Esophagus (tissue), 2 donors: ENCODE results near the gene TAAR9. TPM values are rescaled to one million over a fixed set of nuclear protein-coding genes. Genes with fewer than 3 reads are reported as not detected.

Experiments used
- H3K27ac ChIP-seq, 2 donors: one replicate each; pipeline ENCODE4 v1.5.1; 2013; ENCODE audit warnings: low read depth in 2 of 2, mild to moderate bottlenecking in 2 of 2, inconsistent platforms in 1 of 2, low read length in 1 of 2, moderate library complexity in 1 of 2
- H3K27me3 ChIP-seq, 2 donors: one replicate each; pipeline ENCODE4 v1.6.1; 2013; ENCODE audit warnings: low read length in 2 of 2, control low read depth in 1 of 2, mild to moderate bottlenecking in 1 of 2; ENCODE audit not compliant: insufficient read depth in 2 of 2, control insufficient read depth in 1 of 2
- H3K36me3 ChIP-seq, 2 donors: one replicate each; pipeline ENCODE4 v1.6.1; 2013; ENCODE audit warnings: low read length in 1 of 2; ENCODE audit not compliant: control insufficient read depth in 2 of 2, insufficient read depth in 2 of 2
- H3K4me1 ChIP-seq, 2 donors: one replicate each; pipeline ENCODE4 v1.6.1; 2013; ENCODE audit warnings: low read length in 1 of 2; ENCODE audit not compliant: control insufficient read depth in 2 of 2, insufficient read depth in 2 of 2
- H3K4me3 ChIP-seq, 2 donors: one replicate each; pipeline ENCODE4 v1.5.1; 2013; ENCODE audit warnings: low read length in 2 of 2, mild to moderate bottlenecking in 2 of 2, low read depth in 1 of 2, moderate library complexity in 1 of 2
- H3K9me3 ChIP-seq, 2 donors: one replicate each; pipeline ENCODE4 v1.6.1; 2013; ENCODE audit warnings: mild to moderate bottlenecking in 2 of 2, low read depth in 1 of 2, low read length in 1 of 2, moderate library complexity in 1 of 2; ENCODE audit not compliant: control insufficient read depth in 2 of 2, insufficient read depth in 1 of 2
- WGBS, 2 donors: extraction: QIAGEN DNeasy Blood & Tissue Kit; methylation state at CpG; one replicate each; pipeline ENCODE4 v1.1.7; 2013; 5-methylcytosine and 5-hydroxymethylcytosine counted together
- polyA plus RNA-seq, 2 donors: library from polyadenylated mRNA; stranded (reverse); fragments of 200-250 nt; gene quantifications; one replicate each; pipeline ENCODE4 v1.2.3, GENCODE V29; 2013
- donor health status: healthy with polysubstance abuse.
- donor health status: Bipolar disorder and iron deficiency.

TAAR9 gene
- not detected for polyA plus RNA-seq

- Histone ChIP-seq H3K27me3 (peaks cover 0 to 6% of the 10 kb centered on the region in 2 donors), H3K36me3 (no peaks in the 10 kb centered on the region), H3K9me3 (no peaks in the 10 kb centered on the region), H3K27ac (no peak within 1 kb of the TSS), H3K4me3 (no peak within 1 kb of the TSS), H3K4me1 (no peaks in the 10 kb centered on the region)
- WGBS, 2 donors = 76 to 79% methylated on average over 4 of the region's 4 CpGs
Measured at GRCh38 chr6:132537977-132538376, at the start of gene TAAR9. TAAR9 (plus strand) TSS chr6:132538277; CDS start chr6:132538290, 13 bp downstream.

GRCh38 chr6:132489376-132489775, 48.7 kb upstream of the TAAR9 start:
- H3K27ac ChIP-seq = no peak overlapping the region
- no peaks in the 10 kb centered on the region for H3K36me3 ChIP-seq
- no peaks in the 10 kb centered on the region for H3K9me3 ChIP-seq
- no peak overlapping the region for H3K4me3 ChIP-seq
- peaks cover 0 to 3% of the 10 kb centered on the region in 2 donors for H3K4me1 ChIP-seq
- WGBS, 2 donors = 95 to 96% methylated on average over 4 of the region's 4 CpGs
- no peaks in the 10 kb centered on the region for H3K27me3 ChIP-seq

GRCh38 chr6:132490024-132490423, 48.1 kb upstream of the TAAR9 start:
- H3K27ac ChIP-seq = no peak overlapping the region
- H3K36me3 ChIP-seq = no peaks in the 10 kb centered on the region
- H3K4me1 ChIP-seq = peaks cover 0 to 3% of the 10 kb centered on the region in 2 donors
- H3K9me3 ChIP-seq = no peaks in the 10 kb centered on the region
- 64 to 68% methylated on average over 6 of the region's 6 CpGs for WGBS, 2 donors
- no peaks in the 10 kb centered on the region for H3K27me3 ChIP-seq
- H3K4me3 ChIP-seq = no peak overlapping the region

- Histone ChIP-seq H3K27ac (no peak overlapping the region), H3K9me3 (no peaks in the 10 kb centered on the region), H3K27me3 (no peaks in the 10 kb centered on the region), H3K36me3 (no peaks in the 10 kb centered on the region), H3K4me1 (peaks cover 0 to 3% of the 10 kb centered on the region in 2 donors), H3K4me3 (no peak overlapping the region)
- WGBS, 2 donors = 78 to 80% methylated on average over 10 of the region's 10 CpGs
Measured at GRCh38 chr6:132490478-132491204, 47.4 kb upstream of the TAAR9 start.

GRCh38 chr6:132491303-132491702, 46.8 kb upstream of the TAAR9 start:
- Histone ChIP-seq H3K4me3 (no peak overlapping the region), H3K27me3 (no peaks in the 10 kb centered on the region), H3K36me3 (no peaks in the 10 kb centered on the region), H3K4me1 (peaks cover 0 to 3% of the 10 kb centered on the region in 2 donors), H3K9me3 (no peaks in the 10 kb centered on the region), H3K27ac (no peak overlapping the region)
- WGBS, 2 donors = 79 to 88% methylated on average over 5 of the region's 5 CpGs

GRCh38 chr6:132491881-132492280, 46.2 kb upstream of the TAAR9 start:
- H3K27ac ChIP-seq = no peak overlapping the region
- no peaks in the 10 kb centered on the region for H3K9me3 ChIP-seq
- H3K4me1 ChIP-seq = peaks cover 0 to 3% of the 10 kb centered on the region in 2 donors
- no peaks in the 10 kb centered on the region for H3K27me3 ChIP-seq
- H3K4me3 ChIP-seq = no peak overlapping the region
- H3K36me3 ChIP-seq = no peaks in the 10 kb centered on the region
- WGBS, 2 donors = 86 to 100% methylated on average over 1 of the region's 1 CpG

- Histone ChIP-seq H3K4me3 (no peak overlapping the region), H3K27ac (no peak overlapping the region), H3K4me1 (peaks cover 0 to 5% of the 10 kb centered on the region in 2 donors), H3K27me3 (no peaks in the 10 kb centered on the region), H3K9me3 (no peaks in the 10 kb centered on the region), H3K36me3 (peaks cover 0 to 2% of the 10 kb centered on the region in 2 donors)
- WGBS, 2 donors = 69 to 74% methylated on average over 2 of the region's 2 CpGs
Measured at GRCh38 chr6:132494954-132495353, 43.1 kb upstream of the TAAR9 start.

- peaks cover 0 to 3% of the 10 kb centered on the region in 2 donors for H3K36me3 ChIP-seq
- H3K27me3 ChIP-seq = no peaks in the 10 kb centered on the region
- no peak overlapping the region for H3K27ac ChIP-seq
- WGBS, 2 donors = 61 to 73% methylated on average over 2 of the region's 2 CpGs
- H3K9me3 ChIP-seq = no peaks in the 10 kb centered on the region
- H3K4me3 ChIP-seq = no peak overlapping the region
- H3K4me1 ChIP-seq = peaks cover 0 to 5% of the 10 kb centered on the region in 2 donors
Measured at GRCh38 chr6:132495604-132496079, 42.4 kb upstream of the TAAR9 start.

- Histone ChIP-seq H3K4me3 (no peak overlapping the region), H3K9me3 (no peaks in the 10 kb centered on the region), H3K4me1 (peaks cover 0 to 5% of the 10 kb centered on the region in 2 donors), H3K36me3 (peaks cover 2 to 3% of the 10 kb centered on the region in 2 donors), H3K27me3 (no peaks in the 10 kb centered on the region), H3K27ac (no peak overlapping the region)
- 36 to 45% methylated on average over 4 of the region's 4 CpGs for WGBS, 2 donors
Measured at GRCh38 chr6:132496519-132497180, 41.4 kb upstream of the TAAR9 start.
